GM23338 (cell line): ENCODE measurements around the gene CD1D. TPM values are rescaled to one million over a fixed set of nuclear protein-coding genes. Genes with fewer than 3 reads are reported as not detected.

Experiments
- ATAC-seq: fragments of 200-7000 bp; cut with Tn5 transposase; 3 replicates; pipeline ENCODE4 v1.9.1; 2020
- DNase-seq: peaks from one replicate; pipeline ENCODE4 v3.0.0-alpha.2; 2015; ENCODE audit warnings: low spot score
- H2AFZ ChIP-seq: fragments of 200-600 bp; sonication (generic); 2 replicates; pipeline ENCODE4 v1.8.0; 2016; ENCODE audit warnings: antibody characterized with exemption, mild to moderate bottlenecking, moderate library complexity
- H3F3A ChIP-seq: fragments of 200-600 bp; sonication (generic); replicated peaks from 2 replicates; pipeline ENCODE4 v1.8.0; 2017; ENCODE audit warnings: antibody characterized with exemption, mixed run types, low read depth
- H3K27ac ChIP-seq: fragments of 200-600 bp; sonication (generic); 2 replicates; pipeline ENCODE4 v1.6.1; 2016; ENCODE audit warnings: low read depth
- H3K27me3 ChIP-seq: fragments of 200-600 bp; sonication (generic); 2 replicates; pipeline ENCODE4 v1.8.0; 2016; ENCODE audit warnings: mild to moderate bottlenecking, mixed run types, moderate library complexity; ENCODE audit not compliant: insufficient read depth
- H3K36me3 ChIP-seq: fragments of 200-600 bp; sonication (generic); 2 replicates; pipeline ENCODE4 v1.8.0; 2016; ENCODE audit warnings: mild to moderate bottlenecking; ENCODE audit not compliant: insufficient read depth
- H3K4me1 ChIP-seq: fragments of 200-600 bp; sonication (generic); 2 replicates; pipeline ENCODE4 v1.8.0; 2016; ENCODE audit warnings: mild to moderate bottlenecking, moderate library complexity; ENCODE audit not compliant: insufficient read depth
- H3K4me2 ChIP-seq: fragments of 200-600 bp; sonication (generic); 2 replicates; pipeline ENCODE4 v1.7.1; 2017; ENCODE audit warnings: mixed run types
- H3K4me3 ChIP-seq: fragments of 200-600 bp; sonication (generic); 2 replicates; pipeline ENCODE4 v1.6.1; 2016; ENCODE audit warnings: mixed run types
- H3K79me2 ChIP-seq: fragments of 200-600 bp; sonication (generic); replicated peaks from 2 replicates; pipeline ENCODE4 v1.8.0; 2017; ENCODE audit warnings: mild to moderate bottlenecking; ENCODE audit not compliant: insufficient read depth
- H3K9me2 ChIP-seq: fragments of 200-600 bp; sonication (generic); 2 replicates; pipeline ENCODE4 v1.8.0; 2017; ENCODE audit not compliant: insufficient read depth
- H4K20me1 ChIP-seq: fragments of 200-600 bp; sonication (generic); replicated peaks from 2 replicates; pipeline ENCODE4 v1.8.0; 2017; ENCODE audit warnings: mild to moderate bottlenecking; ENCODE audit not compliant: insufficient read depth
- H3K27ac Mint-ChIP-seq: 2 replicates; pipeline ENCODE4 v1.8.0; 2020; ENCODE audit warnings: inconsistent platforms, mild to moderate bottlenecking, moderate library complexity, mixed read lengths
- H3K27me3 Mint-ChIP-seq: 3 replicates; pipeline ENCODE4 v1.8.0; 2022; ENCODE audit warnings: low read depth, mild to moderate bottlenecking, moderate library complexity, mixed read lengths, inconsistent platforms; ENCODE audit not compliant: insufficient read depth, poor library complexity
- H3K36me3 Mint-ChIP-seq: 3 replicates; pipeline ENCODE4 v1.8.0; 2021; ENCODE audit warnings: low read depth, mild to moderate bottlenecking, inconsistent platforms, moderate library complexity, mixed read lengths
- H3K4me1 Mint-ChIP-seq: 3 replicates; pipeline ENCODE4 v1.8.0; 2020; ENCODE audit warnings: mild to moderate bottlenecking, inconsistent platforms, mixed read lengths
- H3K4me3 Mint-ChIP-seq: 3 replicates; pipeline ENCODE4 v1.8.0; 2021; ENCODE audit warnings: moderate library complexity, mild to moderate bottlenecking, inconsistent platforms, mixed read lengths
- H3K9me3 Mint-ChIP-seq: 3 replicates; pipeline ENCODE4 v1.8.0; 2020; ENCODE audit warnings: moderate library complexity, mild to moderate bottlenecking, inconsistent platforms, mixed read lengths
- CREB1 ChIP-seq: fragments of 250-450 bp; sonication (Bioruptor Pico); IDR thresholded peaks from 2 replicates; pipeline ENCODE4 v1.5.0; 2020; ENCODE audit warnings: low read depth, mild to moderate bottlenecking, moderate library complexity
- CTCF ChIP-seq, 2 experiments: fragments of 200-600 bp in 1 of 2; sonication (generic) in 1 of 2; conservative IDR thresholded peaks; 2 replicates each; pipeline versions ENCODE4 v1.5.1 to v1.6.1; 2016 to 2017; ENCODE audit warnings: antibody characterized with exemption in 2 of 2, low read depth in 2 of 2, mild to moderate bottlenecking in 2 of 2, moderate library complexity in 1 of 2
- ETS1 ChIP-seq: IDR thresholded peaks from 2 replicates; pipeline ENCODE4 v1.6.1; 2016; ENCODE audit warnings: antibody characterized with exemption
- EZH2 ChIP-seq: fragments of 200-600 bp; sonication (generic); IDR thresholded peaks from one replicate; pipeline ENCODE4 v1.8.0; 2017; ENCODE audit warnings: antibody characterized with exemption, mild to moderate bottlenecking, low read depth; ENCODE audit not compliant: unreplicated experiment
- EZH2phosphoT487 ChIP-seq: fragments of 200-600 bp; sonication (generic); IDR thresholded peaks from one replicate; pipeline ENCODE4 v1.8.1; 2018; ENCODE audit warnings: antibody characterized with exemption; ENCODE audit not compliant: unreplicated experiment
- JUNB ChIP-seq: IDR thresholded peaks from one replicate; pipeline ENCODE4 v1.6.1; 2016; ENCODE audit warnings: antibody characterized with exemption; ENCODE audit not compliant: unreplicated experiment
- NANOG ChIP-seq: IDR thresholded peaks from 2 replicates; pipeline ENCODE4 v1.6.1; 2016; ENCODE audit warnings: antibody characterized with exemption, borderline replicate concordance
- POLR2AphosphoS5 ChIP-seq: IDR thresholded peaks from 2 replicates; pipeline ENCODE4 v1.6.1; 2016; ENCODE audit warnings: antibody characterized with exemption, low read depth
- REST ChIP-seq: IDR thresholded peaks from one replicate; pipeline ENCODE4 v1.6.1; 2018; ENCODE audit warnings: antibody characterized with exemption; ENCODE audit not compliant: unreplicated experiment
- STAT1 ChIP-seq: IDR thresholded peaks from one replicate; pipeline ENCODE4 v1.6.1; 2016; ENCODE audit warnings: antibody characterized with exemption; ENCODE audit not compliant: unreplicated experiment
- ZNF114 ChIP-seq: fragments of 250-450 bp; sonication (Bioruptor Pico); IDR thresholded peaks from 2 replicates; pipeline ENCODE4 v1.5.0; 2020; ENCODE audit warnings: mild to moderate bottlenecking, moderate library complexity
- ZNF331 ChIP-seq: fragments of 250-450 bp; sonication (Bioruptor Pico); IDR thresholded peaks from 2 replicates; pipeline ENCODE4 v1.5.0; 2020; ENCODE audit warnings: low read depth, mild to moderate bottlenecking, moderate library complexity
- ZNF462 ChIP-seq: fragments of 250-450 bp; sonication (Bioruptor Pico); IDR thresholded peaks from 2 replicates; pipeline ENCODE4 v1.5.0; 2020; ENCODE audit warnings: mild to moderate bottlenecking, moderate library complexity
- polyA plus RNA-seq: library from polyadenylated mRNA; unstranded; fragments of >200 nt; fragmentation: Nextera tagmentation; extraction: Ambion mirVana; gene quantifications from 2 replicates; pipeline ENCODE4 v1.2.1, GENCODE V29; 2016
- total RNA-seq: library from RNA; depleted of rRNA; stranded (reverse); fragments of >200 nt; shearing (Covaris generic); gene quantifications from 2 replicates; pipeline ENCODE4 v1.2.3, GENCODE V29; 2014

Gene CD1D
- total and polyA plus RNA-seq, 2 experiments from 2014 or later = 1.5 to 2.7 TPM

GRCh38 chr1:158150523-158150922 lies 30.2 kb upstream of the CD1D start:
- Histone ChIP-seq H3K4me1 (peaks cover 11% of the 10 kb centered on the region), H2AFZ (peak overlapping the region; percentile 75), H3K79me2 (no peaks in the 10 kb centered on the region), H3K27ac (no peak overlapping the region), H3K36me3 (no peaks in the 10 kb centered on the region), H3K27me3 (peaks cover 23% of the 10 kb centered on the region; the same call in 1 of the 2 replicates), H3K4me2 (0 out of 2 replicates have a peak overlapping the region, but pooled peaks have one; percentile 62), H3K9me2 (peaks cover 18% of the 10 kb centered on the region), H3F3A (no peaks in the 10 kb centered on the region), H3K4me3 (no peak overlapping the region), H4K20me1 (no peaks in the 10 kb centered on the region)
- Mint-ChIP-seq H3K27ac (no peak overlapping the region), H3K9me3 (no peaks in the 10 kb centered on the region; the same call in 2 of the 3 replicates), H3K36me3 (no peaks in the 10 kb centered on the region), H3K4me3 (peak overlapping the region; percentile 65; the same call in 2 of the 3 replicates), H3K4me1 (peaks cover 10% of the 10 kb centered on the region), H3K27me3 (peaks cover 10% of the 10 kb centered on the region)
- DNase-seq (no peak), ATAC-seq (no peak)
- TF ChIP-seq REST (no peak), NANOG (no peak), ZNF114 (no peak), ETS1 (no peak), STAT1 (no peak), CREB1 (CRISPR knock-in tag) (no peak), EZH2phosphoT487 (no peak), JUNB (no peak), POLR2AphosphoS5 (no peak), ZNF462 (CRISPR knock-in tag) (no peak), CTCF (conservative IDR thresholded peaks at IDR 0.05; ENCODE audit: low read depth in 2 of 2) (no peak), EZH2 (no peak), ZNF331 (no peak)
